ENCODE results near the gene KRTAP10-7. TPM values are rescaled to one million over a fixed set of nuclear protein-coding genes. Genes with fewer than 3 reads are reported as not detected.
"Not testable (repeated sequence)": the region's sequence is repeated elsewhere in the genome, so short reads cannot be mapped to it uniquely, and the experiment has no call there.

Gene KRTAP10-7
- total RNA-seq, 2 experiments from 2014 or later: not detected

DNA sequence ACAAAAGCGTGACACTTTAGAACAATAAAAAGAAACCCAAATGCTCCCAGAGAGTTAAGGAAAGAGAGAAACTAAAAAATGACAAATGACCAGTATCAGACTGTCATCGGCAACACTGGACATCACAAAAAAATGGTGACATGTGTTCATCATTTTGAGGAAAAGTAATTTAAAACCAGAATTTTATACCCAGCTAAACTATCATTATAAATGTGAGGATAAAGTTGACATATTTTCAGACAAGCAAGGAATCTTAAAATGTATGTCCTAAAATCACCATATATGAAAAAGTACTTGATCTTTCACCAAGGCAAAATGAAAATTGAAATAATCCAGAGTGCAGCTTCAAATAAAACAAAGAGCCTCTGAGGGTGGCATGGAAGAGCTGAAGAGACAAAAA is 44.5 kb downstream of the KRTAP10-7 start:
- intact Hi-C loops (cut with micrococcal nuclease; ENCODE audit: unreplicated experiment): no loop called here
- CTCF ChIA-PET (ENCODE audit: unreplicated experiment): no interaction called here
- BruUV-seq (replicated peaks): no TSS peak
- Histone ChIP-seq H3K36me3 (ENCODE audit: insufficient read depth, low read length) (no peaks in the 10 kb centered on the region), H3K9me2 (ENCODE audit: insufficient read depth, low read length) (no peaks in the 10 kb centered on the region), H3K4me1 (ENCODE audit: insufficient read depth, low read length, poor library complexity, severe bottlenecking) (no peaks in the 10 kb centered on the region), H3K79me2 (ENCODE audit: insufficient read depth, low read depth, low read length) (no peaks in the 10 kb centered on the region), H3K4me2 (ENCODE audit: low read length) (no peak overlapping the region), H3K9me3 (ENCODE audit: low read length) (peaks cover 7% of the 10 kb centered on the region), H3K27ac (ENCODE audit: low read depth, low read length, poor library complexity, severe bottlenecking) (no peak overlapping the region), H3K4me3 (ENCODE audit: low read depth, low read length, poor library complexity, severe bottlenecking) (no peak overlapping the region), H2AFZ (ENCODE audit: low read length) (no peak overlapping the region), H4K20me1 (ENCODE audit: insufficient read depth, low read length) (no peaks in the 10 kb centered on the region)
- TF ChIP-seq, protein P1, sequence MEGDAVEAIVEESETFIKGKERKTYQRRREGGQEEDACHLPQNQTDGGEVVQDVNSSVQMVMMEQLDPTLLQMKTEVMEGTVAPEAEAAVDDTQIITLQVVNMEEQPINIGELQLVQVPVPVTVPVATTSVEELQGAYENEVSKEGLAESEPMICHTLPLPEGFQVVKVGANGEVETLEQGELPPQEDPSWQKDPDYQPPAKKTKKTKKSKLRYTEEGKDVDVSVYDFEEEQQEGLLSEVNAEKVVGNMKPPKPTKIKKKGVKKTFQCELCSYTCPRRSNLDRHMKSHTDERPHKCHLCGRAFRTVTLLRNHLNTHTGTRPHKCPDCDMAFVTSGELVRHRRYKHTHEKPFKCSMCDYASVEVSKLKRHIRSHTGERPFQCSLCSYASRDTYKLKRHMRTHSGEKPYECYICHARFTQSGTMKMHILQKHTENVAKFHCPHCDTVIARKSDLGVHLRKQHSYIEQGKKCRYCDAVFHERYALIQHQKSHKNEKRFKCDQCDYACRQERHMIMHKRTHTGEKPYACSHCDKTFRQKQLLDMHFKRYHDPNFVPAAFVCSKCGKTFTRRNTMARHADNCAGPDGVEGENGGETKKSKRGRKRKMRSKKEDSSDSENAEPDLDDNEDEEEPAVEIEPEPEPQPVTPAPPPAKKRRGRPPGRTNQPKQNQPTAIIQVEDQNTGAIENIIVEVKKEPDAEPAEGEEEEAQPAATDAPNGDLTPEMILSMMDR (conservative IDR thresholded peaks at IDR 0.05; ENCODE audit: low read length): no peak
- no peak for TF ChIP-seq EZH2phosphoT487 (IDR thresholded peaks at IDR 0.05; ENCODE audit: borderline replicate concordance, low read depth, low read length)
- POLR2A ChIA-PET: interaction anchor here (0.6 kb wide), 1 partner anchor 1066 kb away, joined by 3 read pairs; no protein-coding TSS in a partner anchor
- DNase-seq (ENCODE audit: low spot score): no peak

DNA sequence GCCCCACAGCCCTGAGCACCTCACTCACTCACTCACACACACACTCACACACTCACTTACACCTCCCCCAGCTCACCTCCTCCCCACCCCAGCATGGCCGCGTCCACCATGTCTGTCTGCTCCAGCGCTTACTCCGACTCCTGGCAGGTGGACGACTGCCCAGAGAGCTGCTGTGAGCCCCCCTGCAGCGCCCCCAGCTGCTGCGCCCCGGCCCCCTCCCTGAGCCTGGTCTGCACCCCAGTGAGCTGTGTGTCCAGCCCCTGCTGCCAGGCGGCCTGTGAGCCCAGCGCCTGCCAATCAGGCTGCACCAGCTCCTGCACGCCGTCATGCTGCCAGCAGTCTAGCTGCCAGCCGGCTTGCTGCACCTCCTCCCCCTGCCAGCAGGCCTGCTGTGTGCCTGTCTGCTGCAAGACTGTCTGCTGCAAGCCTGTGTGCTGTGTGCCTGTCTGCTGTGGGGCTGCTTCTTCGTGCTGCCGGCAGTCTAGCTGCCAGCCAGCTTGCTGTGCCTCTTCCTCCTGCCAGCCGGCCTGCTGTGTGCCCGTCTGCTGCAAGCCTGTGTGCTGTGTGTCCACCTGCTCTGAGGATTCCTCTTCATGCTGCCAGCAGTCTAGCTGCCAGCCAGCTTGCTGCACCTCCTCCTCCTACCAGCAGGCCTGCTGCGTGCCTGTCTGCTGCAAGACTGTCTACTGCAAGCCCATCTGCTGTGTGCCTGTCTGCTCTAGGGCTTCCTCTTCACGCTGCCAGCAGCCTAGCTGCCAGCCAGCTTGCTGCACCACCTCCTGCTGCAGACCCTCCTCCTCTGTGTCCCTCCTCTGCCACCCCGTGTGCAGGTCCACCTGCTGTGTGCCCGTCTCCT is 46.2 kb downstream of the KRTAP10-7 start, which contains the start of gene KRTAP10-11:
KRTAP10-11 (plus strand) TSS at position 49 of the 856 bp plus-strand sequence; CDS start at position 94, 45 bp downstream.
- POLR2A ChIA-PET; H3K4me1 ChIP-seq (ENCODE audit: insufficient read depth, low read length, poor library complexity, severe bottlenecking); intact Hi-C loops (cut with micrococcal nuclease; ENCODE audit: unreplicated experiment); BruUV-seq (replicated peaks); H3K9me3 ChIP-seq (ENCODE audit: low read length); H2AFZ ChIP-seq (ENCODE audit: low read length); H3K4me3 ChIP-seq (ENCODE audit: low read depth, low read length, poor library complexity, severe bottlenecking); H3K79me2 ChIP-seq (ENCODE audit: insufficient read depth, low read depth, low read length); DNase-seq (ENCODE audit: low spot score); H3K9me2 ChIP-seq (ENCODE audit: insufficient read depth, low read length); CTCF ChIA-PET (ENCODE audit: unreplicated experiment); H3K27ac ChIP-seq (ENCODE audit: low read depth, low read length, poor library complexity, severe bottlenecking); H4K20me1 ChIP-seq (ENCODE audit: insufficient read depth, low read length); H3K36me3 ChIP-seq (ENCODE audit: insufficient read depth, low read length); H3K4me2 ChIP-seq (ENCODE audit: low read length): not testable (repeated sequence)

DNA sequence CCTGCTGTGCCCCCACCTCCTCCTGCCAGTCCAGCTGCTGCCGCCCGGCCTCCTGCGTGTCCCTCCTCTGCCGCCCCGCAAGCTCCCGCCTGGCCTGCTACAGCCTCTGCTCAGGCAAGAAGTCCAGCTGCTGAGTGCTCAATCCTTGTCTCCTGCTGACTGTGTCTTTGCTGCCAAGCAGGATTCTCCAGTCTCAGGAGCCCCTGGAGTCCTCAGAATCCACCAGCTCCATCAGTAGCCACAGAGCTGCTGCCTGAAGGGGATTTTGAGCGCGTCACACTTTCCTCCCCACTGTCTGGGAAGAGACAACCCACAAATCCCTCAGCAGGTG is 46.8 kb downstream of the KRTAP10-7 start:
- H3K4me2 ChIP-seq (ENCODE audit: low read length): no peak overlapping the region
- H3K4me3 ChIP-seq (ENCODE audit: low read depth, low read length, poor library complexity, severe bottlenecking): no peak overlapping the region
- H3K9me3 ChIP-seq (ENCODE audit: low read length): peaks cover 7% of the 10 kb centered on the region
- TF ChIP-seq EZH2phosphoT487 (IDR thresholded peaks at IDR 0.05; ENCODE audit: borderline replicate concordance, low read depth, low read length): no peak
- TF ChIP-seq, protein P1 (conservative IDR thresholded peaks at IDR 0.05; ENCODE audit: low read length): no peak
- ChIA-PET POLR2A (no interaction called here), CTCF (ENCODE audit: unreplicated experiment) (no interaction called here)
- DNase-seq (ENCODE audit: low spot score): no peak
- no peaks in the 10 kb centered on the region for H3K36me3 ChIP-seq (ENCODE audit: insufficient read depth, low read length)
- BruUV-seq (replicated peaks): no TSS peak
- no peaks in the 10 kb centered on the region for H3K9me2 ChIP-seq (ENCODE audit: insufficient read depth, low read length)
- intact Hi-C loops (cut with micrococcal nuclease; ENCODE audit: unreplicated experiment): no loop called here
- H3K4me1 ChIP-seq (ENCODE audit: insufficient read depth, low read length, poor library complexity, severe bottlenecking): no peaks in the 10 kb centered on the region
- no peak overlapping the region for H3K27ac ChIP-seq (ENCODE audit: low read depth, low read length, poor library complexity, severe bottlenecking)
- no peaks in the 10 kb centered on the region for H4K20me1 ChIP-seq (ENCODE audit: insufficient read depth, low read length)
- no peaks in the 10 kb centered on the region for H3K79me2 ChIP-seq (ENCODE audit: insufficient read depth, low read depth, low read length)
- no peak overlapping the region for H2AFZ ChIP-seq (ENCODE audit: low read length)
